ENCODE measurements around the gene LRP5. TPM values are rescaled to one million over a fixed set of nuclear protein-coding genes. Genes with fewer than 3 reads are reported as not detected.
"Not testable (repeated sequence)": the region's sequence is repeated elsewhere in the genome, so short reads cannot be mapped to it uniquely, and the experiment has no call there.

Gene LRP5
- total RNA-seq, 1 experiment from 2014 or later, result 32.8 TPM

GRCh38 chr11:68472778-68473177 lies 160.4 kb downstream of the LRP5 start:
- no TSS peak for BruUV-seq (replicated peaks)
- H3K27me3 Mint-ChIP-seq (ENCODE audit: insufficient read depth, unreplicated experiment), result no peaks in the 10 kb centered on the region
- no peak overlapping the region for H3K27ac Mint-ChIP-seq (ENCODE audit: low read depth, unreplicated experiment)
- peaks cover 16% of the 10 kb centered on the region for H3K36me3 Mint-ChIP-seq (ENCODE audit: insufficient read depth, unreplicated experiment)
- ChIA-PET POLR2A (interaction anchor here (1.0 to 1.1 kb wide), 2 partner anchors 11 to 16 kb away, joined by 3 read pairs; no protein-coding TSS in a partner anchor), CTCF (interaction anchor here (0.5 kb wide), 1 partner anchor 88 kb away, joined by 3 read pairs; no protein-coding TSS in a partner anchor)
- intact Hi-C loops (cut with micrococcal nuclease), result no loop called here
- no peak overlapping the region for H3K4me3 Mint-ChIP-seq (ENCODE audit: unreplicated experiment)
- DNase-seq (ENCODE audit: unreplicated experiment), result no peak
- TF ChIP-seq CTCF (IDR thresholded peaks at IDR 0.05; ENCODE audit: unreplicated experiment), result no peak
- H3K4me1 Mint-ChIP-seq (ENCODE audit: insufficient read depth, unreplicated experiment), result peaks cover 50% of the 10 kb centered on the region
- no peaks in the 10 kb centered on the region for H3K9me3 Mint-ChIP-seq (ENCODE audit: unreplicated experiment)

GRCh38 chr11:68473693-68474092 lies 161.3 kb downstream of the LRP5 start:
- TF ChIP-seq CTCF (IDR thresholded peaks at IDR 0.05; ENCODE audit: unreplicated experiment), result no peak
- intact Hi-C loops (cut with micrococcal nuclease), result no loop called here
- Mint-ChIP-seq H3K27me3 (ENCODE audit: insufficient read depth, unreplicated experiment) (no peaks in the 10 kb centered on the region), H3K4me3 (ENCODE audit: unreplicated experiment) (no peak overlapping the region), H3K4me1 (ENCODE audit: insufficient read depth, unreplicated experiment) (peaks cover 42% of the 10 kb centered on the region), H3K27ac (ENCODE audit: low read depth, unreplicated experiment) (no peak overlapping the region), H3K9me3 (ENCODE audit: unreplicated experiment) (no peaks in the 10 kb centered on the region), H3K36me3 (ENCODE audit: insufficient read depth, unreplicated experiment) (peaks cover 18% of the 10 kb centered on the region)
- ChIA-PET POLR2A (interaction anchor here (0.6 to 1.0 kb wide), 2 partner anchors 12 to 55 kb away, joined by 3 read pairs; no protein-coding TSS in a partner anchor), CTCF (interaction anchor here (0.7 kb wide), 1 partner anchor 105 kb away, joined by 6 read pairs; no protein-coding TSS in a partner anchor)
- BruUV-seq (replicated peaks), result no TSS peak
- no peak for DNase-seq (ENCODE audit: unreplicated experiment)

- H3K4me3 Mint-ChIP-seq (ENCODE audit: unreplicated experiment); H3K27ac Mint-ChIP-seq (ENCODE audit: low read depth, unreplicated experiment); H3K9me3 Mint-ChIP-seq (ENCODE audit: unreplicated experiment); CTCF ChIA-PET; DNase-seq (ENCODE audit: unreplicated experiment); intact Hi-C loops (cut with micrococcal nuclease); BruUV-seq (replicated peaks); H3K27me3 Mint-ChIP-seq (ENCODE audit: insufficient read depth, unreplicated experiment); POLR2A ChIA-PET: not testable (repeated sequence)
- H3K36me3 Mint-ChIP-seq (ENCODE audit: insufficient read depth, unreplicated experiment), result peaks cover 27% of the 10 kb centered on the region
- peaks cover 29% of the 10 kb centered on the region for H3K4me1 Mint-ChIP-seq (ENCODE audit: insufficient read depth, unreplicated experiment)
These were observed 163.2 kb downstream of the LRP5 start for GRCh38 chr11:68475626-68476025.

- peaks cover 23% of the 10 kb centered on the region for H3K36me3 Mint-ChIP-seq (ENCODE audit: insufficient read depth, unreplicated experiment)
- H3K9me3 Mint-ChIP-seq (ENCODE audit: unreplicated experiment), result no peaks in the 10 kb centered on the region
- intact Hi-C loops (cut with micrococcal nuclease), result no loop called here
- no peak overlapping the region for H3K27ac Mint-ChIP-seq (ENCODE audit: low read depth, unreplicated experiment)
- BruUV-seq (replicated peaks), result no TSS peak
- ChIA-PET CTCF (no interaction called here), POLR2A (no interaction called here)
- H3K4me1 Mint-ChIP-seq (ENCODE audit: insufficient read depth, unreplicated experiment), result peaks cover 18% of the 10 kb centered on the region
- TF ChIP-seq CTCF (IDR thresholded peaks at IDR 0.05; ENCODE audit: unreplicated experiment), result no peak
- no peak for DNase-seq (ENCODE audit: unreplicated experiment)
- H3K4me3 Mint-ChIP-seq (ENCODE audit: unreplicated experiment), result no peak overlapping the region
- no peaks in the 10 kb centered on the region for H3K27me3 Mint-ChIP-seq (ENCODE audit: insufficient read depth, unreplicated experiment)
These were observed 167.0 kb downstream of the LRP5 start for GRCh38 chr11:68479390-68479789.

- H3K4me1 Mint-ChIP-seq (ENCODE audit: insufficient read depth, unreplicated experiment), result peaks cover 18% of the 10 kb centered on the region
- no peak overlapping the region for H3K4me3 Mint-ChIP-seq (ENCODE audit: unreplicated experiment)
- ChIA-PET CTCF (interaction anchor here (0.6 to 0.7 kb wide), 2 partner anchors 82 to 176 kb away, joined by 3 to 4 read pairs; no protein-coding TSS in a partner anchor), POLR2A (interaction anchor here (0.7 to 1.3 kb wide), 4 partner anchors 12 to 618 kb away, joined by 3 read pairs; no protein-coding TSS in a partner anchor)
- intact Hi-C loops (cut with micrococcal nuclease), result no loop called here
- H3K27ac Mint-ChIP-seq (ENCODE audit: low read depth, unreplicated experiment), result no peak overlapping the region
- no TSS peak for BruUV-seq (replicated peaks)
- TF ChIP-seq CTCF (IDR thresholded peaks at IDR 0.05; ENCODE audit: unreplicated experiment), result no peak
- peaks cover 19% of the 10 kb centered on the region for H3K36me3 Mint-ChIP-seq (ENCODE audit: insufficient read depth, unreplicated experiment)
- H3K27me3 Mint-ChIP-seq (ENCODE audit: insufficient read depth, unreplicated experiment), result no peaks in the 10 kb centered on the region
- H3K9me3 Mint-ChIP-seq (ENCODE audit: unreplicated experiment), result no peaks in the 10 kb centered on the region
- no peak for DNase-seq (ENCODE audit: unreplicated experiment)
These were observed 167.8 kb downstream of the LRP5 start for GRCh38 chr11:68480193-68480592.

Measured in MCF 10A (cell line).